ENCODE data around the gene NAT16. TPM values are rescaled to one million over a fixed set of nuclear protein-coding genes. Genes with fewer than 3 reads are reported as not detected.

NAT16 gene
- total and polyA plus RNA-seq, 2 of the 13 experiments (the other 11 are each of a cell fraction or from before 2014, with no cell fraction given): 0.04 TPM; not detected in 1

DNA sequence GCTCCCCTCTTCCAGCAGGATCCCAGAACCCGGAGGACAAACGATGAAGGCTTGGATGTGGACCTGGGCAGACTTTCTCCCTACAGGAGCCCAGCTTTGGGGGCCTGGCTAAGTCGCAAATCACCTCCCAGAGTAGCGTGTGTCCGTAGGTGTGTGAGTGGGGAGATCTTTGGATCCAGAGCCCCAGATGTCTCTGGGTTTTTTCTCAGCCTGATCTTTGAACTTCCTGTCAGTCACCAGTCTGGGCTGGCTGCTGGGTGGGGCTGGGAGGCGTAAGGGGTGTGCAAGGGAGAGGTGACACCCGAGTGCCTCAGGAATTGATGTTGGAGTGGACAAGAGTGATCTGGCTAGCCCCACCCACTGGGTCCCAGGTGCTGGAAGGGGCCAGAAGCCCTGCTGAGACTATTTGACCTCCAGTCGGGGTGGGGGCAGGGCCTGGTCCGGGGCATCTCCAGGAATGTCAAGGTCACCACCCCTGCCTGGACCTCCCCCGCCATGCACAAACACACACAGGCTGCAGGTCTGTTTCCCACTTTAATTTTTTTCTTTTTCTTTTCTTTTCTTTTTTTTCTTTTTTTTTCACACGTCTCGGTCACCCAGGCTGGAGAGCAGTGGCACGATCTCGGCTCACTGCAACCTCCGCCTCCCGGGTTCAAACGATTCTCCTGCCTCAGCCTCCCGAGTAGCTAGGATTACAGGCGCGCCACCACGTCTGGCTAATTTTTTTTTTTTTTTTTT is 20.9 kb upstream of the NAT16 start, which contains the start of gene MOGAT3 (continued):
- TF ChIP-seq CSRNP1 (CRISPR knock-in tag; IDR thresholded peaks at IDR 0.05) (no peak; the same call in 1 of the 2 replicates), RFXAP (CRISPR knock-in tag; IDR thresholded peaks at IDR 0.05; ENCODE audit: borderline replicate concordance) (peak; percentile 42; the same call in 1 of the 2 replicates), TAF15 (IDR thresholded peaks at IDR 0.05; ENCODE audit: low read depth, low read length, poor library complexity, severe bottlenecking) (no peak), HNF4A (CRISPR knock-in tag; IDR thresholded peaks at IDR 0.05) (peak; percentile 94), ZNF224 (CRISPR knock-in tag; IDR thresholded peaks at IDR 0.05) (0 out of 2 replicates have a peak, but pooled peaks have one; percentile 78), ETS1 (CRISPR knock-in tag; IDR thresholded peaks at IDR 0.05) (peak; percentile 16; the same call in 1 of the 2 replicates)
- TF ChIP-seq, protein P1, sequence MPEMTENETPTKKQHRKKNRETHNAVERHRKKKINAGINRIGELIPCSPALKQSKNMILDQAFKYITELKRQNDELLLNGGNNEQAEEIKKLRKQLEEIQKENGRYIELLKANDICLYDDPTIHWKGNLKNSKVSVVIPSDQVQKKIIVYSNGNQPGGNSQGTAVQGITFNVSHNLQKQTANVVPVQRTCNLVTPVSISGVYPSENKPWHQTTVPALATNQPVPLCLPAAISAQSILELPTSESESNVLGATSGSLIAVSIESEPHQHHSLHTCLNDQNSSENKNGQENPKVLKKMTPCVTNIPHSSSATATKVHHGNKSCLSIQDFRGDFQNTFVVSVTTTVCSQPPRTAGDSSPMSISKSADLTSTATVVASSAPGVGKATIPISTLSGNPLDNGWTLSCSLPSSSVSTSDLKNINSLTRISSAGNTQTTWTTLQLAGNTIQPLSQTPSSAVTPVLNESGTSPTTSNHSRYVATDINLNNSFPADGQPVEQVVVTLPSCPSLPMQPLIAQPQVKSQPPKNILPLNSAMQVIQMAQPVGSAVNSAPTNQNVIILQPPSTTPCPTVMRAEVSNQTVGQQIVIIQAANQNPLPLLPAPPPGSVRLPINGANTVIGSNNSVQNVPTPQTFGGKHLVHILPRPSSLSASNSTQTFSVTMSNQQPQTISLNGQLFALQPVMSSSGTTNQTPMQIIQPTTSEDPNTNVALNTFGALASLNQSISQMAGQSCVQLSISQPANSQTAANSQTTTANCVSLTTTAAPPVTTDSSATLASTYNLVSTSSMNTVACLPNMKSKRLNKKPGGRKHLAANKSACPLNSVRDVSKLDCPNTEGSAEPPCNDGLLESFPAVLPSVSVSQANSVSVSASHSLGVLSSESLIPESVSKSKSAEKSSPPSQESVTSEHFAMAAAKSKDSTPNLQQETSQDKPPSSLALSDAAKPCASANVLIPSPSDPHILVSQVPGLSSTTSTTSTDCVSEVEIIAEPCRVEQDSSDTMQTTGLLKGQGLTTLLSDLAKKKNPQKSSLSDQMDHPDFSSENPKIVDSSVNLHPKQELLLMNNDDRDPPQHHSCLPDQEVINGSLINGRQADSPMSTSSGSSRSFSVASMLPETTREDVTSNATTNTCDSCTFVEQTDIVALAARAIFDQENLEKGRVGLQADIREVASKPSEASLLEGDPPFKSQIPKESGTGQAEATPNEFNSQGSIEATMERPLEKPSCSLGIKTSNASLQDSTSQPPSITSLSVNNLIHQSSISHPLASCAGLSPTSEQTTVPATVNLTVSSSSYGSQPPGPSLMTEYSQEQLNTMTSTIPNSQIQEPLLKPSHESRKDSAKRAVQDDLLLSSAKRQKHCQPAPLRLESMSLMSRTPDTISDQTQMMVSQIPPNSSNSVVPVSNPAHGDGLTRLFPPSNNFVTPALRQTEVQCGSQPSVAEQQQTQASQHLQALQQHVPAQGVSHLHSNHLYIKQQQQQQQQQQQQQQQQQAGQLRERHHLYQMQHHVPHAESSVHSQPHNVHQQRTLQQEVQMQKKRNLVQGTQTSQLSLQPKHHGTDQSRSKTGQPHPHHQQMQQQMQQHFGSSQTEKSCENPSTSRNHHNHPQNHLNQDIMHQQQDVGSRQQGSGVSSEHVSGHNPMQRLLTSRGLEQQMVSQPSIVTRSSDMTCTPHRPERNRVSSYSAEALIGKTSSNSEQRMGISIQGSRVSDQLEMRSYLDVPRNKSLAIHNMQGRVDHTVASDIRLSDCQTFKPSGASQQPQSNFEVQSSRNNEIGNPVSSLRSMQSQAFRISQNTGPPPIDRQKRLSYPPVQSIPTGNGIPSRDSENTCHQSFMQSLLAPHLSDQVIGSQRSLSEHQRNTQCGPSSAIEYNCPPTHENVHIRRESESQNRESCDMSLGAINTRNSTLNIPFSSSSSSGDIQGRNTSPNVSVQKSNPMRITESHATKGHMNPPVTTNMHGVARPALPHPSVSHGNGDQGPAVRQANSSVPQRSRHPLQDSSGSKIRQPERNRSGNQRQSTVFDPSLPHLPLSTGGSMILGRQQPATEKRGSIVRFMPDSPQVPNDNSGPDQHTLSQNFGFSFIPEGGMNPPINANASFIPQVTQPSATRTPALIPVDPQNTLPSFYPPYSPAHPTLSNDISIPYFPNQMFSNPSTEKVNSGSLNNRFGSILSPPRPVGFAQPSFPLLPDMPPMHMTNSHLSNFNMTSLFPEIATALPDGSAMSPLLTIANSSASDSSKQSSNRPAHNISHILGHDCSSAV (CRISPR knock-in tag; IDR thresholded peaks at IDR 0.05; ENCODE audit: borderline replicate concordance): no peak
- TF ChIP-seq, protein P2, sequence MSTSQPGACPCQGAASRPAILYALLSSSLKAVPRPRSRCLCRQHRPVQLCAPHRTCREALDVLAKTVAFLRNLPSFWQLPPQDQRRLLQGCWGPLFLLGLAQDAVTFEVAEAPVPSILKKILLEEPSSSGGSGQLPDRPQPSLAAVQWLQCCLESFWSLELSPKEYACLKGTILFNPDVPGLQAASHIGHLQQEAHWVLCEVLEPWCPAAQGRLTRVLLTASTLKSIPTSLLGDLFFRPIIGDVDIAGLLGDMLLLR (CRISPR knock-in tag; IDR thresholded peaks at IDR 0.05): no peak
- TF ChIP-seq, protein P3, sequence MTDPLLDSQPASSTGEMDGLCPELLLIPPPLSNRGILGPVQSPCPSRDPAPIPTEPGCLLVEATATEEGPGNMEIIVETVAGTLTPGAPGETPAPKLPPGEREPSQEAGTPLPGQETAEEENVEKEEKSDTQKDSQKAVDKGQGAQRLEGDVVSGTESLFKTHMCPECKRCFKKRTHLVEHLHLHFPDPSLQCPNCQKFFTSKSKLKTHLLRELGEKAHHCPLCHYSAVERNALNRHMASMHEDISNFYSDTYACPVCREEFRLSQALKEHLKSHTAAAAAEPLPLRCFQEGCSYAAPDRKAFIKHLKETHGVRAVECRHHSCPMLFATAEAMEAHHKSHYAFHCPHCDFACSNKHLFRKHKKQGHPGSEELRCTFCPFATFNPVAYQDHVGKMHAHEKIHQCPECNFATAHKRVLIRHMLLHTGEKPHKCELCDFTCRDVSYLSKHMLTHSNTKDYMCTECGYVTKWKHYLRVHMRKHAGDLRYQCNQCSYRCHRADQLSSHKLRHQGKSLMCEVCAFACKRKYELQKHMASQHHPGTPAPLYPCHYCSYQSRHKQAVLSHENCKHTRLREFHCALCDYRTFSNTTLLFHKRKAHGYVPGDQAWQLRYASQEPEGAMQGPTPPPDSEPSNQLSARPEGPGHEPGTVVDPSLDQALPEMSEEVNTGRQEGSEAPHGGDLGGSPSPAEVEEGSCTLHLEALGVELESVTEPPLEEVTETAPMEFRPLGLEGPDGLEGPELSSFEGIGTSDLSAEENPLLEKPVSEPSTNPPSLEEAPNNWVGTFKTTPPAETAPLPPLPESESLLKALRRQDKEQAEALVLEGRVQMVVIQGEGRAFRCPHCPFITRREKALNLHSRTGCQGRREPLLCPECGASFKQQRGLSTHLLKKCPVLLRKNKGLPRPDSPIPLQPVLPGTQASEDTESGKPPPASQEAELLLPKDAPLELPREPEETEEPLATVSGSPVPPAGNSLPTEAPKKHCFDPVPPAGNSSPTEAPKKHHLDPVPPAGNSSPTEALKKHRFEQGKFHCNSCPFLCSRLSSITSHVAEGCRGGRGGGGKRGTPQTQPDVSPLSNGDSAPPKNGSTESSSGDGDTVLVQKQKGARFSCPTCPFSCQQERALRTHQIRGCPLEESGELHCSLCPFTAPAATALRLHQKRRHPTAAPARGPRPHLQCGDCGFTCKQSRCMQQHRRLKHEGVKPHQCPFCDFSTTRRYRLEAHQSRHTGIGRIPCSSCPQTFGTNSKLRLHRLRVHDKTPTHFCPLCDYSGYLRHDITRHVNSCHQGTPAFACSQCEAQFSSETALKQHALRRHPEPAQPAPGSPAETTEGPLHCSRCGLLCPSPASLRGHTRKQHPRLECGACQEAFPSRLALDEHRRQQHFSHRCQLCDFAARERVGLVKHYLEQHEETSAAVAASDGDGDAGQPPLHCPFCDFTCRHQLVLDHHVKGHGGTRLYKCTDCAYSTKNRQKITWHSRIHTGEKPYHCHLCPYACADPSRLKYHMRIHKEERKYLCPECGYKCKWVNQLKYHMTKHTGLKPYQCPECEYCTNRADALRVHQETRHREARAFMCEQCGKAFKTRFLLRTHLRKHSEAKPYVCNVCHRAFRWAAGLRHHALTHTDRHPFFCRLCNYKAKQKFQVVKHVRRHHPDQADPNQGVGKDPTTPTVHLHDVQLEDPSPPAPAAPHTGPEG (CRISPR knock-in tag; IDR thresholded peaks at IDR 0.05): no peak; the same call in 1 of the 2 replicates
